ENCODE measurements around the gene NDRG3. TPM values are rescaled to one million over a fixed set of nuclear protein-coding genes. Genes with fewer than 3 reads are reported as not detected.

Gene NDRG3
- total RNA-seq: 28.3 and 34.5 TPM in 2 replicates

- peak; percentile 83 for DNase-seq (ENCODE audit: low read depth)
Measured at GRCh38 chr20:36745927-36746659, at the start of gene NDRG3. Gene NDRG3, minus strand, starts transcription at chr20:36746090. Its CDS starts 24,355 bp downstream, at chr20:36721735.

DNA sequence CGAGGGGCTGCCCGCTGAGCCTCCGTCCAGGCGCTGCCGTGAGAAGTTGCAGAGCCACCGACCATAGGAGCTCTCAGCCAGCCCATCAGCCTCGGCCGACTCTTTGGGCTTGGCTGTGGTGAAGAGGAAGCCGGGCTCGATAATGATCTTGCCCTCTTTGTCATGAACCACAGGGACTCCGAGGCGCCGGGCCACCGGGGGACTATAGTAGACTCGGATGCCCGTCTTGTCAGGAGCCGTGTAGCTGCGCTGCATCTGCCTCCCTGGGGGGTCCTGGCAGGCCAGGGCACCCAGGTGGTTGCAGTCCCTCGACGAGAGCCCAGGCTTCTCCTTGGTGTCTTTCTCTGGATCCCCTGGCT, 48.2 kb upstream of the NDRG3 start:
- DNase-seq (ENCODE audit: low read depth): no peak

GRCh38 chr20:36793294-36794115, 47.6 kb upstream of the NDRG3 start:
- DNase-seq (ENCODE audit: low read depth): no peak

DNA sequence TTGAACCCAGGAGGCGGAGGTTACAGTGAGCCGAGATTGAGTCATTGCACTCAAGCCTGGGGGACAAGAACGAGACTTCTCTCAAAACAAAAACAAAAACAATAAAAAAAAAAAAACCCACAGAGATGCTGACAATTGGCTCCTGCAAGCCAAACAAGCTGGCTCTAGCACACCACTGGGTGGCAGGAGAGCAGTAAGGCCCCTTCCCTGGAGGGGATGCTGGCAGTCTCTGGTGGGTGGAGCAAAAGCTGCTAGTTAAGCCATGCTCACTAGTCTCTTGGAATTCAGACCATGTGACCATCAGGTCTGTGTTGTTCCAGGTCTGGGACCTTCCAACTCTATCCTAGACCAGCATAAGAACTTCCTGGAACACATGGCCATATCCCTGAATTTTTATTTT, 46.5 kb upstream of the NDRG3 start:
- peak; percentile 94 for DNase-seq (ENCODE audit: low read depth)

- DNase-seq (ENCODE audit: low read depth): no peak
Measured at GRCh38 chr20:36791862-36792261, 46.0 kb upstream of the NDRG3 start.

DNA sequence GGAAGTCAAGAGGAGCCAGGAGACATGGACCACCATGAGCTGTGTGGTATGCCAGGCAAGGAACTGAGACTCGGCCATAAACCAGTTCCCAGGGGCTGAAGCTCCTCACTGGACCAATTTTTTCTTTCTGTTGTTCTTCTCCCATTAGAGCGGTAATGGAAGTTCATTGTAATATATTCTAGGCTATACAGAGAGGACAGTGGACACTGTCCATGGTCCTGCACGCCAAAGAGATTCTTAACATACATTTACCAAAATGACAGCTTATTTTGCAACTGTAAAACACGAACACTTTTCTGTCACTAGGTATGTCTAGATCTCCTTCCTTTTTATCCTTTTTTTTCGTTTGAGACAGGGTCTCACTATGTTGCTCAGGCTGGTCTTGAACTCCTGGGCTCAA, 40.8 kb upstream of the NDRG3 start:
- no peak for DNase-seq (ENCODE audit: low read depth)

DNA sequence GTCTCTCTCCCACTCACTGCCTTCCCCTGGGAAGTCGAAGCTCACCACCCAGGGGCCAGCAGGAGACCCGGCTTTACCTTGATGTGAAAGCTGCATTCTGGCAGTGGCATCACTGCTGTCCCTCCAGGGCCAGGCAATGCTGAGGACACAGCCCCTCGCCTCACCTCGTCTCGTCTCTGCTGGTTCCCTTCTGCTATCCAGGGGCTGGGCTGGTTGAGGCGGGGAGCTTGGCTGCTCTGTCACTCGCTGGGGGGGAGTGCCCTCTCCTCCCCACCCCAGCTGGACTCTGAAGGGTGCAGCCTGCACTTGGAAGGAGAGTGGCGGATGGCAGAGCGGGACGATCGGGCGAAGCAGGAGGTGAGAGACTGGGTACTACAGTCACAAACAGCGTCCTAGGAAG, 40.4 kb upstream of the NDRG3 start:
- no peak for DNase-seq (ENCODE audit: low read depth)

DNA sequence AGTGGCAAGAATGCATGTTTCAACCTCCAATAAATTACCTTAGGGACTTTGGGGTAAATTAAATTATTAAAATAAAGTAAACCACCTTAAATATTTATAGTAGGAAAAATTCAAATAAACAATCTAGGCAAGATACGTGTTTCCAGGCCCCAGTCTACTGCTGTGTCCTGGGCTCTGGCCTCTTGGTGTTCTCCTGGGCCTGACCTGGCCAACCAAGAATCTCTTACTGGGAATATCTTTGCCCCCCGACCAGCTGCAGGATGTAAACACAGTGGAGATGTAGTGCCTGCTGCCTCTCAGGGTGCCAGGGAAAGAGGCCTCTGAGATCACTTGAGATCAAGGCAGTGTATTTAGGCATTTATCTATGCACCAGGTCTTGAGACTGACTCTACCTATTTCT, 39.4 kb upstream of the NDRG3 start:
- no peak for DNase-seq (ENCODE audit: low read depth)

GRCh38 chr20:36784900-36785299, 39.0 kb upstream of the NDRG3 start:
- no peak for DNase-seq (ENCODE audit: low read depth)

GRCh38 chr20:36784116-36784515, 38.2 kb upstream of the NDRG3 start:
- no peak for DNase-seq (ENCODE audit: low read depth)

DNA sequence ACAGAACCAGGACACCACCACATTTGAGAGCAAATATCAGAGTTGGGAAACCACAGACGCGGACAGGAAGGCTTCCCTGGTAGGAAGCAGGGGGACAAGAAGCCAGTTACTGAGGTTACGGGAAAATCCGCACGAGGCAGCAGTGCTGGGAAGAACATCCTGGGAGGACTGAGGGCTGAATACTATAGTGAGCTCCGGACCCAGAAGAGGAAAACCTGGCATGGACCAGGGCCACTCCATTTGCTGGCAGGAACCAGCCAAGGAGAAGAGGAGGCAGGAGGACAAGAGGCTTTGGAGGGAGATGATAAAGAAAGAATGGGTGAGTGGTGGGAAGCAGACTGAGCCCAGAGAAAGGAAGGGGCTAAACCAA, 33.8 kb upstream of the NDRG3 start:
- DNase-seq (ENCODE audit: low read depth): no peak

DNA sequence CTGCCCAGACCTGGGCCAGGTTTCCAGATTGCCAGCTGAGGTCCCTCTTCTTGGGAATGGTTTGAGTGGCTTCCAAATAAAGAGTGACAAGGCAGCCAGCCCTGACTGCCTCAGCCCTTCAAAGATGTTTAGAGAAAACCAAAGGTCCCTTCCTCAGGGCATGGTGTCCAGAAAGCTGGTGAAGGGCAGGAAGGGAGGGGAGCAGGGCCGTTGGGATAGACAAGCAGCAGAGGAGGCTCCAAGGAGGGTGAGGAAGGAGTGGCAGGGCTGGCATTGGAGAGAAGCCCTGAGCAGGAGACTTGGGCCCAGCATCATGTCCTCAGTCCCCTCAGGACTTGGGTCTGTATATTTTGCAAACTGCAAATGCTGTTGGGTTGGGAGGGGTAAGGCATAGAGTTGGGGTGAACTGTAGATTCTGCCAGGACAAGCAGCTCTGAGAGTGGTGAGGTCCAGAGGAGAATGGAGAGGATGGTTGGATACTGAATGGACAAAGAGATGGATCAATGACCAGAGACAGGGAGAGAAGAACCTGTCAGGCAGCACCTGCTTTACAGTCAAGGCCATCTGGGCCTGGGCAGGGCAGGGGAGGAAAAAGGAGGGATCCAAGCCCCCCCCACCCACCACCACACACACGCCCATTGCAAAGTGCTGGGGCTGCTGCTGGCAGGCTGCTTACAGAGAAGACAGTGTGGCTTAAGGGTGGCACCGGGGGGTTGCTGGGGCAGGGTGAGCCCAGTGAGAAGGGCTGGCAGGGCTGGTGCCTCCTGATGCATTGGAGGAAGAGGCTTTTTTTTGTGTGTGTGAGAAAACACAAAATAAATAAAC, 33.2 kb upstream of the NDRG3 start:
- DNase-seq (ENCODE audit: low read depth): no peak

- no peak for DNase-seq (ENCODE audit: low read depth)
Measured at GRCh38 chr20:36777576-36777975, 31.7 kb upstream of the NDRG3 start.

DNA sequence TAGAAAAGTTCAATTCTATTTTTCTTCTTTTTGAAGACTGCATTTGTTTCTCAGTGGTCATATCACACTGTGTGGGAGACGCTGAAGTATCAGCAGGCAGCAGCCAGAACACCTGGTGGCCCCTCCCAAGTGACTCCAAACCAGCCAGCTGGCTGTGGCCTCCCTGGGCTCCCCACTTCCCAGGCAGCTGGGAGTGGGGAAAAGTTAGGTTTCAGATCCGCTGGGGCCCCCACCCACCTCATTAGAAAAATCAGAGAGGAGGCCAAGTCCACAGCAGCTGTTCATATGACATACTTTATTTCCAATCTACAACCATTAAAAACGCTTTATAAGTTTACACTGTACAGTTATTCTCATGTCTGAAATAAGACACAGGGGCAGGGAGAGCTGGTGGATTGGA, 31.3 kb upstream of the NDRG3 start:
- DNase-seq (ENCODE audit: low read depth): no peak

GRCh38 chr20:36775826-36776225, 29.9 kb upstream of the NDRG3 start:
- no peak for DNase-seq (ENCODE audit: low read depth)

GRCh38 chr20:36775196-36775595, 29.3 kb upstream of the NDRG3 start:
- DNase-seq (ENCODE audit: low read depth): no peak

- peak; percentile 87 for DNase-seq (ENCODE audit: low read depth)
Measured at GRCh38 chr20:36773597-36774390, 27.9 kb upstream of the NDRG3 start, which contains the start of gene DSN1. Gene DSN1, minus strand, starts transcription at chr20:36773763. Its CDS starts 2,305 bp downstream, at chr20:36771458.

GRCh38 chr20:36773107-36773596, 27.3 kb upstream of the NDRG3 start:
- DNase-seq (ENCODE audit: low read depth): peak; percentile 15

DNA sequence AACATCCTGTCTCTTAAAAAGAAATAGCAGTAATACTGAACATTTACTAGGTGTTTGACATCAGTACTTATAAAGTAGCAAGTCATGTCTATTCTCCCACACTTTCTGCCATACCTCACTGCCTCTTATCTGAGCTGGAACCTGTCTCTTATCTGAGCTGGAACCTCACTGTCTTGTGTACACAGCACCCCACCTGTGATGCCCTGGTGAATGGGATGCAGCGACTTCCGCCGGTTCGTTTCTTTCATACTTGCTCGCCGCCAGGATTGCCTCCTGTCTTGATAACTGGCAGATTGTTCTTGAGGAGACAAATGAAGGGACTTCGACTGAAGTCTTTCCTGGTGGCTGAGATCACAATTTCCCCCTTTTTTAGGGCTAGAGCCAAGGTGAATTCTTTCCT, 24.8 kb upstream of the NDRG3 start:
- DNase-seq (ENCODE audit: low read depth): no peak

GRCh38 chr20:36768768-36769430, 23.0 kb upstream of the NDRG3 start:
- DNase-seq (ENCODE audit: low read depth): peak; percentile 19

DNA sequence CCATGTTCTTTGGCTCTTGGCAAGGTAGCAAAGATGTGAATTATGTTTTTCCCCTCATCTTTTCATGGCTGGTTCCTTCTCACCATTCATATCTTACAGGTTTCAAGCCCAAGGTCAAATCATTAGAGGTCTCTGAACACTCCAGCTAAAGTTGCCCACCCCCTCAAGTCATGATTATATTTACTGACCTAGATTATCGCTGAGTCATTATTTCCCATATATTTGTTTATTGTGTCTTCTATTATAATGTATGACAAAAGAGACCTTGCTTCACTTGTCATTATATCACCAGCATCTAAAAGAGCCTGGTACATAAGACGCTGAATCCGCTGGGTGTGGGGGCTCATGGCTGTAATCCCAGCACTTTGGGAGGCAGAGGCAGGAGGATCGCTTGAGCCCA, 15.2 kb upstream of the NDRG3 start:
- DNase-seq (ENCODE audit: low read depth): no peak

Measured in renal cortical epithelial cell (primary cell).